ENCODE data around the gene MRGPRF.

MRGPRF gene

DNA sequence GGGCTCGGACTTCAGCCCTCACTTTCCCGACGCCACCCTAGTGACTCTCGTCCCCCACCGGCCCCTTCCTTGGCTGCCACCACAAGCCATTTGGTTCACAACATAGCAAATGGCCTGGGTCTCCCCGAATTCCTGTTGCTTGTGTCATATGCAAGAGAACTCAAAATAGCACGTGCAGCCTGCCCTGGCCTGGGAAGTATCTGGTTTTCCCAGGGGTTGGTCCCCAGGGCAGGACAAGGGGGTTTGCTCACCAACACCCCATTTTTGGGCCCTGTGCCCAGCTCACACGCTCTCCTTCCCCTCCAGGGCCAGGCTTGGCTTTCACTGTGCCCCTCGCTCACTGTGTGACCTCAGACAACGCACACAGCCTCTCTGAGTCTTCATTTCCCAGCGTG lies 22.9 kb upstream of the MRGPRF start:
- in situ Hi-C loops (cut with HindIII; ENCODE audit: low sequenced_read_pairs) = no loop called here
- H3K4me3 ChIP-seq (ENCODE audit: low read depth, low read length) = no peak overlapping the region
- no peak for DNase-seq (ENCODE audit: low read depth, low spot score)
- no peak for TF ChIP-seq CTCF (IDR thresholded peaks at IDR 0.05; ENCODE audit: low read depth, low read length)

GRCh38 chr11:69035150-69035945 lies 22.3 kb upstream of the MRGPRF start:
- H3K4me3 ChIP-seq (ENCODE audit: low read depth, low read length) = no peak overlapping the region
- in situ Hi-C loops (cut with HindIII; ENCODE audit: low sequenced_read_pairs) = no loop called here
- TF ChIP-seq CTCF (IDR thresholded peaks at IDR 0.05; ENCODE audit: low read depth, low read length) = no peak

DNA sequence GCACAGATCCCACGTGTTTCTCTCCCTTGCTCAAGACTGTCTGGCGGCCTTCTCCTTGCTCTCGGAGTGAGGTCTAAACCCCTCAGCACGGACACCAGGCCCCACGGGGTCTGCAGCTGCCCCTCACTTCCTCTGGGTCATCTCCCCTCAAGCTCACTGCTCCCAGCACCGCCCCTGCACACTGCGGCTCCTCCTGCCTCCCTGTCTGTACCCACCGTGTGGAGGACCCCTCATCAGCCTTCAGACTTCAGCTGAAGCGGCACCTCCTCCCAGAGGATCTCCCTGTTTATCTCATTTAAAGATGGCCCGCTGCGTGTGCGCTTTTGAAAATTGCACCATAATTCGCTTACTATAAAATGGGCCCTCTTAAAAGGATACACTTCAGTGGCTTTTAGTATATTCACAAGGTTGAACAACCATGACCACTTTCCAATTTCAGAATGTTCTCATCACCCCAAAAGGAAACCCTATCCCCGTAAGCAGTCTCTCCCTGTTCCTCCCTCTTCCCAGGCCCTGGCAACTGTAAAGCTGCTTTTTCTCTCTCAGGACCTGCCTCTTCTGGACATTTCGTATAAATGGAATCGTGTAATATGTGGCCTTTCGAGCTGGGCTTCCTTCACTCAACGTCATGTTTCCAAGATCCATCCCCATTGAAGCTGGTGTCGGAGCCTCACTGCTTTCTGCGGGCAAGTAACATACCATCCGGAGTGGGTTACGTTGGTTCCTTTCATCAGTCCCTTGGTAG lies 21.2 kb upstream of the MRGPRF start:
- in situ Hi-C loops (cut with HindIII; ENCODE audit: low sequenced_read_pairs) = no loop called here
- DNase-seq (ENCODE audit: low read depth, low spot score) = no peak
- no peak for TF ChIP-seq CTCF (IDR thresholded peaks at IDR 0.05; ENCODE audit: low read depth, low read length)
- H3K4me3 ChIP-seq (ENCODE audit: low read depth, low read length) = no peak overlapping the region

More at GRCh38 chr11:69035150-69035945, 22.3 kb upstream of the MRGPRF start:
- no peak for DNase-seq (ENCODE audit: low read depth, low spot score)

DNA sequence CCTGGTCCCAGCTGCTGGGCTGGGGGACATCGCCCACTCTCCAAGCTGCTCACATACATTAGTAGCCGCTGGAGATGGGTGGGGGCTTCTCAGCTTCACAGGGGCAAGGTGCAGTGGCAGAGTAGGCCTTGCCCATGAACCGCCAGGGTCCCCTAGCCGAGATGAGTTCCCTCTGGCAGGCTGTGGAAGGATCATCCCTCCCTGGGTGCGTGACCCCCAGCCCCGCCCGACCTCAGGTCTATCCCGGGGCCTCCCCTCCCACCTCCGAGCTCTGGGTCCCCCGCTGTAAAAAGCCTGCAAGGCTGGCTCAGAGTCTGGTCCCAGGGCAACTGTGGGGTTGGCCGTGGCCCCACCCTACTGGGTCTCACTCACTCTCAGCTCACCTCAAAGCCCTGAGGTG lies 20.4 kb upstream of the MRGPRF start:
- DNase-seq (ENCODE audit: low read depth, low spot score) = no peak
- no peak for TF ChIP-seq CTCF (IDR thresholded peaks at IDR 0.05; ENCODE audit: low read depth, low read length)
- no peak overlapping the region for H3K4me3 ChIP-seq (ENCODE audit: low read depth, low read length)
- in situ Hi-C loops (cut with HindIII; ENCODE audit: low sequenced_read_pairs) = no loop called here

GRCh38 chr11:69032833-69033232 lies 19.8 kb upstream of the MRGPRF start:
- no peak overlapping the region for H3K4me3 ChIP-seq (ENCODE audit: low read depth, low read length)
- in situ Hi-C loops (cut with HindIII; ENCODE audit: low sequenced_read_pairs) = no loop called here

GRCh38 chr11:69030301-69030700 lies 17.3 kb upstream of the MRGPRF start:
- no peak for DNase-seq (ENCODE audit: low read depth, low spot score)
- in situ Hi-C loops (cut with HindIII; ENCODE audit: low sequenced_read_pairs) = no loop called here
- no peak for TF ChIP-seq CTCF (IDR thresholded peaks at IDR 0.05; ENCODE audit: low read depth, low read length)
- H3K4me3 ChIP-seq (ENCODE audit: low read depth, low read length) = no peak overlapping the region

More at GRCh38 chr11:69032833-69033232, 19.8 kb upstream of the MRGPRF start:
- TF ChIP-seq CTCF (IDR thresholded peaks at IDR 0.05; ENCODE audit: low read depth, low read length) = no peak
- DNase-seq (ENCODE audit: low read depth, low spot score) = no peak

All from astrocyte of the spinal cord (primary cell).